HG02870 (cell line): ENCODE results near the gene WDR1.

Source experiments
- ATAC-seq: cut with Tn5 transposase; IDR thresholded peaks from one replicate; pipeline ENCODE4 v1.9.1; 2021; ENCODE audit warnings: mild to moderate bottlenecking, moderate library complexity; ENCODE audit not compliant: unreplicated experiment

WDR1 gene

DNA sequence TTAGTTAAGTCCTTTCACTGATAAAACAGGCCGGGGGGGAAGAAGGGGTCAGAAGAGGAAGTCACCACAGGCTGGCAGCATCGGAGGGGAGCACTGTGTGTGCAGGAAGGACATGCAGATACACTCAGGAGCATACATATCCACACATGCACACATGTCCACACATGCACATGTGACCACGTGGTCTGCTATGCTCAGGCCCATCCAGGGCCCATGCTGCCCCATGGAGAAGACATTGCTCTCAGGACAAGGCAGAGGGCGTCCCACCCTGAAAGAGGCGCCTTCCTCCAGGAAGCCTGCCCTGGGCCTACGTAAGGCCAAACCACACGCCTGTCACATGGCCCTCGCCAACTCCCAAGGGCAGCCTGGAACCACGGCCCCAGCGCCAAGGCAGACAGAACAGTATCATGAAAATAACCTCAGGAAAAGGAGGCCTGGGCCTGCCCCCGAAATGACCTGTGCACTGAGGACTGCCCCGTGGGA lies 15.8 kb downstream of the WDR1 start:
- ATAC-seq: no peak

- ATAC-seq: no peak
Observed at GRCh38 chr4:10099499-10100325, 16.9 kb downstream of the WDR1 start.

DNA sequence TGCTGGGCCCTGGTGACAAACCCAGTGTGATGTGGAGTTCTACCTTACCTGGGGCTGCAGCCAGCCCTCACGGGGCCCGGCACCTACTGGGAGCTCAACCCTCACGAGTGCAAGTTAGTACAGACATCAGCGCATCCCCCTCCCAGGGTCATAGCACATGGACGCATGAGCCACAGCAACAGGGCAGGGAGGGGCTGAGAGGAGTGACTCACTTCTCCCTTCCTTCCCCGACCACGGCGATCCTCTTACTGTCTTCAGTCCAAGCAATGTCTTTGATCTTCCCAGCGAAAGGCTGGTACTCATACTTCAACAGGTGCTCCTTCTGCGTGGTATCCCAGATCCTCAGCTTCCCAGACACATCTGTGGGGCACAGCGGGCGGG lies 17.8 kb downstream of the WDR1 start:
- ATAC-seq: no peak

- ATAC-seq: no peak
Observed at GRCh38 chr4:10097906-10098779, 18.5 kb downstream of the WDR1 start.

- ATAC-seq: no peak
Observed at GRCh38 chr4:10096978-10097335, 19.6 kb downstream of the WDR1 start.

DNA sequence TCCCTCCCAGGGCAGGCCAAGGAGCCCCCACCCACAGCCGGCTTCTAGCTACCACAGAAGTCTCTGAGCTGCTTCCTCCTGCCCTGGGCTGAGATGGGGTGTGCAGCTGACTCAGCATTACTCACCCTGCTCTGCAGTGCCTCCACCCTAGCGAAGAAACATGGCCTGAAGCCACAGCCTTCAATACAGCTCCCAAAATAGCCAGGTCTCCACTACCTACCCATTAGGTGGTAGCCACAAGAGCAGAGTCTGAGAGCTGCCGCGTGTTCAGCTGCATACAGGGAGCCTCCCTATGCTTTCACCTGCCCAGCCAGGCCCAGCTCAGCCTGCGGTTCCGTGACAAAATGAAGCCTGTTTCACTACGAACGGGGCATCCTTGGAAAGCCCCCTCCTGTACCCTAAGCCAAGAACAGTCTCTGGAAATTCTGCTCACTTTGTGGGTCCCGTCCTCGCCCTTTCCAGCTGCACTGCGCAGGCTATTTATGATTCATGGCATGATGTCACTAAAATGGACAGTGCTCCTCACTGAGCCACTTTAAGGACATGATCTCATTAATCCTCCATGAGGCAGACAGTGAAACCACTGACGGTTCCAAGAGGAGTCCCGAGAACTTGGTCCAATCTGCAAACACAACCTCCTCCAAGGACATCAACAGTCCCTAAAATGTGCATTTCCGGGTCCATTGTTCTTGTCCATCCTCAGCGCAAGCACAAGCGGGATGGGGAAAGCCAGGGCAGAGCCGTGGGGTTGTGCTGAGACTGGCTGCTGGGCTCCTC lies 20.2 kb downstream of the WDR1 start:
- peak; percentile 84 for ATAC-seq

DNA sequence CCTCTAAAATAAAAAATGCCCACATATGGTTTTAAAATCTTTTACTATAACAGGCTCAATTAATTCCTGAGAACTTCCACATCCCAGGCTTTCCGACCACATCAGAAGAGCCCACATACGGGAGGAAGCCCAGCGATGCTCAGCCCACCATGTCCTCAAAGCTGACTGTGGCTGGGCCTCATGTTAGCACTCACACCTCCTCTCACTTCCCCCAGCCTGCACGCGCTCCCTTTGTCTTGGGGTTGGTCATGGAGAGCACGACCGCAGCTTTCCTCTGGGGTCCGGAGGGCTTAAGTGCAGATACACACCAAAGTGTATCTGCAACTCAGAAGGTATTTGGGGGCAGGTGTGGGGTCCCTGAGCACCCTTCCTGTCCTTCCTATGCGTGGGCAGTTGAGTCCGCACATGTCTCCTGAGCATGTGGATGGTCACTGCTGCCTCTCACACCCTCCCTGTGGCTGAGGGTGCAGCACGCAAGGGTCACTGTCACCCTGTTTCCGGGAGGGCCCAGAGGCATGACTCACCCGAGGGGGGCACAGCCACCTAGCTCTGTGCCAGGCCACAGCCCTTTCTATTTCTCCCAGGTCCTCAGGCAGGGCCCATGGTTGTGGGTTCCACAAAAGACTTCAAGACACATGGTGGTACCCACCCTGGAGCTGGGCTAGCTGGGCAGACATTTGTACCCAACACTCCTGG lies 21.2 kb downstream of the WDR1 start:
- ATAC-seq: no peak

DNA sequence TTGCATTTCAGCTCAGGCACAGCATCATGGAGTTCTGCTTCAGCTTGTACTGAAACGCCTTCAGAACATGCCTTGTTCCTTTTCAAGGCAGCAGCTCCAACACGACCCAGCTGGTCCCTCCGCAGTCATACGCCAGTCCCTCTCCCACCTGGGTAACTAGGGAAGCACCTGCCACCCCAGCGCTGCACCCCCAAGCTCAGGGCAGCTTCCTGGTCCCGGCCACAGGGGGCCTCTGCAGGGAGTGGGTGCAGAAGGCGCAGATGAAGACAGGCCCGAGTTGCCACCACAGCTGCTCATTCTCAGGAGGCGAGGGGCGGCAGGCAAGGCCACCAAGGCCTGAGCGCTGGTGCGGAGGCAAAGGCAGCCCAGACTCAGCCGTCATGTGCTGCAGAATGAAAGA lies 21.8 kb downstream of the WDR1 start:
- ATAC-seq: no peak

GRCh38 chr4:10093801-10094552 lies 22.6 kb downstream of the WDR1 start:
- no peak for ATAC-seq

GRCh38 chr4:10093271-10093621 lies 23.4 kb downstream of the WDR1 start:
- ATAC-seq: no peak

- ATAC-seq: no peak
Observed at GRCh38 chr4:10092481-10093270, 23.9 kb downstream of the WDR1 start.

- no peak for ATAC-seq
Observed at GRCh38 chr4:10091531-10092181, 24.9 kb downstream of the WDR1 start.

GRCh38 chr4:10090467-10091250 lies 25.9 kb downstream of the WDR1 start:
- ATAC-seq: no peak

DNA sequence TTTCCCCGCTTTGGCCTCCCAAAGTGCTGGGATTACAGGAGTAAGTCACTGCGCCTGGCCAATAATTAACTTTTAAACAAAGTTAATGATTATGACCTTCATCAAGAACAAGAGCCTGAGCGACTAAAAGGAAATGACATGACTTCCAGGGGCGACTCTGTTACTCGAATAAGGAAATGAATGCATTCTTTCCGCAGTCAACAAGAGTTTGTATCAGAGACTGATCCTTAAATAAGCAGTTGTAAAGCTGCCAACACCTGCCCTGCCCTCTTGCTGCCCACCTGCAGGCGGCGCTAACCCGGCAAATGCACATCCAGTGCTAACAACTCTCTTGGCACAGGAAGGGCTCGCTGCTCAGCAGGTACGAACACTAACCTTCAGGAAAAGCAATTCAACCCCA lies 27.3 kb downstream of the WDR1 start:
- ATAC-seq: no peak

- ATAC-seq: no peak
Observed at GRCh38 chr4:10088135-10089010, 28.2 kb downstream of the WDR1 start.

GRCh38 chr4:10087152-10087791 lies 29.3 kb downstream of the WDR1 start:
- ATAC-seq: no peak
